Glutamatergic neuron (in vitro differentiated cells): ENCODE data around the gene ZYG11B. TPM values are rescaled to one million over a fixed set of nuclear protein-coding genes. Genes with fewer than 3 reads are reported as not detected.
"Not testable (repeated sequence)": the region's sequence is repeated elsewhere in the genome, so short reads cannot be mapped to it uniquely, and the experiment has no call there.

Source experiments
- DNase-seq: peaks from one replicate; pipeline ENCODE4 v3.0.0; 2022
- H3K27ac Mint-ChIP-seq: one replicate; pipeline ENCODE4 v1.8.0; 2020; ENCODE audit warnings: mild to moderate bottlenecking, mixed read lengths, inconsistent platforms; ENCODE audit not compliant: unreplicated experiment
- H3K27me3 Mint-ChIP-seq: one replicate; pipeline ENCODE4 v1.8.0; 2020; ENCODE audit warnings: mild to moderate bottlenecking, moderate library complexity, mixed read lengths, inconsistent platforms; ENCODE audit not compliant: unreplicated experiment
- H3K36me3 Mint-ChIP-seq: one replicate; pipeline ENCODE4 v1.8.0; 2020; ENCODE audit warnings: mild to moderate bottlenecking, mixed read lengths, inconsistent platforms; ENCODE audit not compliant: unreplicated experiment
- H3K4me1 Mint-ChIP-seq: one replicate; pipeline ENCODE4 v1.8.0; 2020; ENCODE audit warnings: mild to moderate bottlenecking, low read depth, mixed read lengths, inconsistent platforms; ENCODE audit not compliant: unreplicated experiment
- H3K4me3 Mint-ChIP-seq: one replicate; pipeline ENCODE4 v1.8.0; 2020; ENCODE audit warnings: mild to moderate bottlenecking, mixed read lengths, inconsistent platforms; ENCODE audit not compliant: unreplicated experiment
- H3K9me3 Mint-ChIP-seq: one replicate; pipeline ENCODE4 v1.8.0; 2020; ENCODE audit warnings: mild to moderate bottlenecking, moderate library complexity, mixed read lengths, inconsistent platforms; ENCODE audit not compliant: unreplicated experiment
- total RNA-seq: library from RNA; stranded (reverse); fragmentation: NEBNext Ultra II Directional; extraction: Animal tissue kit (Norgen Biotek cat#: 25700); gene quantifications from one replicate; pipeline ENCODE4 v1.2.1, GENCODE V29; 2021; ENCODE audit not compliant: unreplicated experiment
- TF ChIP-seq, protein P1 (sequence below): fragments of 200-600 bp; sonication (generic); IDR thresholded peaks from one replicate; pipeline ENCODE4 v1.5.0; 2021; ENCODE audit not compliant: partially characterized antibody, unreplicated experiment

The ZYG11B gene
- total RNA-seq, 1 donor from 2014 or later = 47.2 TPM

DNA sequence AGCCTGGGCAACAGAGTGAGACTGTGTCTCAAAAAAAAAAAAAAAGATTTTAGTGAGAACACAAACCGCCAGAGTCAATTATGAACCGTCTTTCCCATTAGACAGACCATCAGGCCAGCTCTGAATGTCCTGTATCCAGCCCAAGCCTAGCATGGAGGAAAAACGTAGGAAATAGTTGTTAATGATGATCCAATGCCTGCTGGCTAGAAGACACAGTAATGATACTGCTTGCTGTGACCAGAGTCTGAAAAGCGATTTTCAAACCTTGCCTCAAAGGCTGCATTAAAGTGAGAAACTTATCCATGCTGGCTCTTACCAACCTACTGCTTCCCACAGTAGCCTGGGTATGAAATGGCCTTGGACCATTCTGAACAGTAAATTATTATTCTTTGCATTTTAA is 45.1 kb upstream of the ZYG11B start:
- Mint-ChIP-seq H3K4me1 (no peaks in the 10 kb centered on the region), H3K9me3 (no peaks in the 10 kb centered on the region), H3K27me3 (peaks cover 4% of the 10 kb centered on the region), H3K27ac (no peak overlapping the region), H3K4me3 (no peak overlapping the region), H3K36me3 (no peaks in the 10 kb centered on the region)
- TF ChIP-seq, protein P1, sequence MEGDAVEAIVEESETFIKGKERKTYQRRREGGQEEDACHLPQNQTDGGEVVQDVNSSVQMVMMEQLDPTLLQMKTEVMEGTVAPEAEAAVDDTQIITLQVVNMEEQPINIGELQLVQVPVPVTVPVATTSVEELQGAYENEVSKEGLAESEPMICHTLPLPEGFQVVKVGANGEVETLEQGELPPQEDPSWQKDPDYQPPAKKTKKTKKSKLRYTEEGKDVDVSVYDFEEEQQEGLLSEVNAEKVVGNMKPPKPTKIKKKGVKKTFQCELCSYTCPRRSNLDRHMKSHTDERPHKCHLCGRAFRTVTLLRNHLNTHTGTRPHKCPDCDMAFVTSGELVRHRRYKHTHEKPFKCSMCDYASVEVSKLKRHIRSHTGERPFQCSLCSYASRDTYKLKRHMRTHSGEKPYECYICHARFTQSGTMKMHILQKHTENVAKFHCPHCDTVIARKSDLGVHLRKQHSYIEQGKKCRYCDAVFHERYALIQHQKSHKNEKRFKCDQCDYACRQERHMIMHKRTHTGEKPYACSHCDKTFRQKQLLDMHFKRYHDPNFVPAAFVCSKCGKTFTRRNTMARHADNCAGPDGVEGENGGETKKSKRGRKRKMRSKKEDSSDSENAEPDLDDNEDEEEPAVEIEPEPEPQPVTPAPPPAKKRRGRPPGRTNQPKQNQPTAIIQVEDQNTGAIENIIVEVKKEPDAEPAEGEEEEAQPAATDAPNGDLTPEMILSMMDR = no peak
- DNase-seq = no peak

DNA sequence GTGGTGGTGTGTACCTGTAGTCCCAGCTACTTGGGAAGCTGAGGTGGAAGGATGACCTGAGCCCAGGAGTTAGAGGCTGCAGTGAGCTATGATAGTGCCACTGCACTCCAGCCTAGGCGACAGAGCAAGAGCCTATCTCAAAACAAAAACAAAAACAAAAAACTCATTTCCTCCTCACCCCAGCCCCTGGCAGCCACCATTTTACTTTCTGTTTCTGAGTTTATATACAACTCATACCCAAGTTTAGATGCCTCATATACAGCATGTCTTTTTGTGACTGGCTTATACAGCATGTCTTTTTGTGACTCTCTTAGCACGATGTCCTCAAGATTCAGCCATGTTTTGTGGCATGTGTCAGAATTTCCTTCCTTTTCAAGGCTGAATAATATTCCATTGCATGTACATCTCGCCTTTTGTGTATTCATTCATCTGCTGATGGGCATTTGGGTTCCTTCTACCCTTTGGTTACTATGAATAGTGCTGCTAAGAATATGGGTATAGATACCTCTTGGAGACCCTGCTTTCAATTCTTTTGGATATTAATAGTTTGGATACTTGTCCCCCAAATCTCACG is 42.8 kb upstream of the ZYG11B start:
- Mint-ChIP-seq H3K9me3 (no peaks in the 10 kb centered on the region), H3K4me3 (no peak overlapping the region), H3K4me1 (no peaks in the 10 kb centered on the region), H3K27me3 (no peaks in the 10 kb centered on the region), H3K27ac (no peak overlapping the region), H3K36me3 (no peaks in the 10 kb centered on the region)
- DNase-seq = no peak
- TF ChIP-seq, protein P1 = no peak

DNA sequence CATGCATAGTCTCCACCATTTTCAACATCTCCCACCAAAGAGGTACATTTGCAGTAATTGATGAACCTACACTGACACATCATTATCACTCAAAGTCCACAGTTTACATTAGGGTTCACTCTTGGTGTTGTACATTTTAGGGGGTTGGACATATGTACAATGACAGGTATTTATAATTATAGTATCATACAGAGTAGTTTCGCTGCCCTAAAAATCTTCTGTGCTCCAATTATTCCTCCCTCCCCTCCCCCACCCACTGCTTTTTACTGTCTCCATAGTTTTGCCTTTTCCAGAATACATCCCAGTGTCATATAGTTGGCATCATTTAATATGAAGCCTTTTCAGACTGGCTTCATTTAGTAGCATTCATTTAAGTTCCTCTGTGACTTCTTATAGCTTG is 41.7 kb upstream of the ZYG11B start:
- Mint-ChIP-seq H3K4me1 (no peaks in the 10 kb centered on the region), H3K4me3 (no peak overlapping the region), H3K9me3 (no peaks in the 10 kb centered on the region), H3K36me3 (no peaks in the 10 kb centered on the region), H3K27ac (no peak overlapping the region), H3K27me3 (no peaks in the 10 kb centered on the region)
- no peak for DNase-seq
- TF ChIP-seq, protein P1 = no peak

DNA sequence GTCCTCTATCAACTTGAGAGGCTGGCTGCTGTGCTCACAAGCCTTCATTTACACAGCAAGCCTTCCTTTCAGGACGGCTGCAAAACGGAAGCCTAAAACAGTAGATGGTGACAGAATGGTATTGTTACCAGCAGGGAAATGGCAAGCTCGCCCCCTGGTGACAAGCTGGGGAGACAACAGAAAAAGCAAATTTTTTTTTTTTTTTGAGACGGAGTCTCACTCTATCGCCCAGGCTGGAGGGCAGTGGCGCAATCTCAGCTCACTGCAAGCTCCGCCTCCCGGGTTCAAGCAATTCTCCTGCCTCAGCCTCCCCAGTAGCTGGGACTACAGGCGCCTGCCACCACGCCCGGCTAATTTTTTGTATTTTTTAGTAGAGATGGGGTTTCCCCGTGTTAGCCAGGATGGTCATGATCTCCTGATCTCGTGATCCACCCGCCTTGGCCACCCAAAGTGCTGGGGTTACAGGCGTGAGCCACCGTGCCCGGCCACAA is 39.9 kb upstream of the ZYG11B start:
- not testable (repeated sequence) for H3K4me3 Mint-ChIP-seq, H3K27me3 Mint-ChIP-seq, H3K27ac Mint-ChIP-seq, H3K36me3 Mint-ChIP-seq, H3K4me1 Mint-ChIP-seq, H3K9me3 Mint-ChIP-seq
- peak; percentile 74 for DNase-seq
- TF ChIP-seq, protein P1 = peak; percentile 85

DNA sequence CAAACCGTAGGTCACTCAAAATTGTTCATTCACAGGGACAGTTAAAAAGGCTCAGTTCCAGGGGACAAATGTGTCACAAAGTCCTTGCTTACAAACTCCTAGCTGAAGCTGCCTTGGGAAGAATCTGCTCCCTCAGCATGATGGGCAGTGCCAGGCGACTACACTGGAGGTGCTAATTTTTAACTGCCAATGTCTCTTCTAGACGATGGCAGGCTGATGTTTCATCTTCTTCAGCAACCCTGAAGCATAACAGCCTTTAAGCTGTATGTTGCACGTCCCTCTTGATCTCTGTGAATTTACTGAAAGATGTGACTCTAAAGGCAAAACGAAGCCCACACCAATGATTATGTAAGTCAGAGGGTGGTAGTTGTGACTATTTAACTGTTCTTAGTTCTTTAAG is 39.4 kb upstream of the ZYG11B start:
- Mint-ChIP-seq H3K4me1 (no peaks in the 10 kb centered on the region), H3K9me3 (no peaks in the 10 kb centered on the region), H3K27me3 (no peaks in the 10 kb centered on the region), H3K27ac (no peak overlapping the region), H3K4me3 (no peak overlapping the region), H3K36me3 (no peaks in the 10 kb centered on the region)
- TF ChIP-seq, protein P1 = no peak
- no peak for DNase-seq
